HepG2 (cell line): ENCODE data around the gene FTL. TPM values are rescaled to one million over a fixed set of nuclear protein-coding genes. Genes with fewer than 3 reads are reported as not detected.
A peak's percentile ranks its signal among the peaks of the same experiment; 100 is the strongest.

ENCODE experiments used
- AGO1 ChIP-seq: fragments of 200-400 bp; formaldehyde crosslinking; IDR thresholded peaks from 2 replicates; pipeline ENCODE4 v1.6.1; 2017; ENCODE audit warnings: mild to moderate bottlenecking, low read depth, low read length, moderate library complexity; ENCODE audit not compliant: poor library complexity, severe bottlenecking
- CBFB ChIP-seq: sonication (generic); formaldehyde crosslinking; IDR thresholded peaks from 2 replicates; pipeline ENCODE4 v1.4.0; 2020; ENCODE audit warnings: missing genetic modification reagents
- DDIT3 ChIP-seq: sonication (generic); formaldehyde crosslinking; IDR thresholded peaks from 2 replicates; pipeline ENCODE4 v1.4.0; 2020; ENCODE audit warnings: mild to moderate bottlenecking, missing genetic modification reagents
- DZIP1 ChIP-seq: sonication (generic); formaldehyde crosslinking; IDR thresholded peaks from 2 replicates; pipeline ENCODE4 v1.5.0; 2020; ENCODE audit warnings: mild to moderate bottlenecking, missing genetic modification reagents
- EEA1 ChIP-seq: sonication (generic); formaldehyde crosslinking; IDR thresholded peaks from 2 replicates; pipeline ENCODE4 v1.5.1; 2020; ENCODE audit warnings: mild to moderate bottlenecking, missing genetic modification reagents, borderline replicate concordance
- ETV6 ChIP-seq: sonication (generic); formaldehyde crosslinking; conservative IDR thresholded peaks from 2 replicates; pipeline ENCODE4 v1.4.0; 2020; ENCODE audit warnings: missing genetic modification reagents
- KLF11 ChIP-seq: IDR thresholded peaks from 2 replicates; pipeline ENCODE4 v1.6.1; 2016; ENCODE audit warnings: missing compliant biosample characterization
- MEF2D ChIP-seq: sonication (generic); formaldehyde crosslinking; IDR thresholded peaks from 2 replicates; pipeline ENCODE4 v1.5.1; 2020; ENCODE audit warnings: mild to moderate bottlenecking, missing genetic modification reagents
- MEIS2 ChIP-seq: sonication (generic); formaldehyde crosslinking; IDR thresholded peaks from 2 replicates; pipeline ENCODE4 v1.9.0; 2021; ENCODE audit warnings: mild to moderate bottlenecking, missing genetic modification reagents
- NCOA1 ChIP-seq: sonication (generic); formaldehyde crosslinking; IDR thresholded peaks from 2 replicates; pipeline ENCODE4 v1.9.0; 2021; ENCODE audit warnings: missing genetic modification reagents
- PATZ1 ChIP-seq: sonication (generic); formaldehyde crosslinking; IDR thresholded peaks from 2 replicates; pipeline ENCODE4 v1.4.0; 2020; ENCODE audit warnings: missing genetic modification reagents
- SIN3B ChIP-seq: fragments of 150-350 bp; IDR thresholded peaks from 2 replicates; pipeline ENCODE4 v1.6.1; 2014; ENCODE audit warnings: low read length
- UBTF ChIP-seq: sonication (generic); formaldehyde crosslinking; IDR thresholded peaks from 2 replicates; pipeline ENCODE4 v1.4.0; 2020; ENCODE audit warnings: mild to moderate bottlenecking, missing genetic modification reagents
- ZBTB25 ChIP-seq: IDR thresholded peaks from 2 replicates; pipeline ENCODE4 v1.6.1; 2018; ENCODE audit warnings: missing genetic modification reagents
- ZFP36L1 ChIP-seq: sonication (generic); formaldehyde crosslinking; IDR thresholded peaks from 2 replicates; pipeline ENCODE4 v1.8.0; 2022; ENCODE audit warnings: mild to moderate bottlenecking, missing genetic modification reagents, moderate library complexity
- ZMAT5 ChIP-seq: sonication (generic); formaldehyde crosslinking; IDR thresholded peaks from 2 replicates; pipeline ENCODE4 v1.5.0; 2020; ENCODE audit warnings: mild to moderate bottlenecking, low read depth, missing genetic modification reagents, borderline replicate concordance
- ZMYM4 ChIP-seq: sonication (generic); formaldehyde crosslinking; IDR thresholded peaks from 2 replicates; pipeline ENCODE4 v1.8.1; 2023; ENCODE audit warnings: mild to moderate bottlenecking, missing genetic modification reagents
- ZNF639 ChIP-seq: conservative IDR thresholded peaks from 2 replicates; pipeline ENCODE4 v1.6.1; 2018; ENCODE audit warnings: missing genetic modification reagents
- polyA plus RNA-seq, 8 experiments: library from polyadenylated mRNA; depleted of rRNA in 3 of 8; stranded (reverse) in 7 of 8; unstranded in 1 of 8; fragments of >200 nt; fragmentation: Illumina TruSeq in 4 of 8; extraction: Trizol in 4 of 8; gene quantifications; 2 replicates each; pipeline versions ENCODE4 v1.2.1 to v1.2.3, GENCODE V29; 2011 to 2016; ENCODE audit warnings: low read depth in 4 of 8, missing spikeins in 1 of 8, mixed read lengths in 1 of 8; ENCODE audit not compliant: insufficient read depth in 1 of 8
- total RNA-seq, 5 experiments: library from RNA; depleted of rRNA; stranded (reverse); fragments of >200 nt; fragmentation: Illumina TruSeq; extraction: Trizol; gene quantifications; 2 replicates each; pipeline ENCODE4 v1.2.3, GENCODE V29; 2016; ENCODE audit warnings: low read depth in 1 of 5

The FTL gene
- total and polyA plus RNA-seq, 2 of the 13 experiments (the other 11 are each of a cell fraction or from before 2014, with no cell fraction given) = 2,721 to 8,800 TPM

- TF ChIP-seq ZMYM4 (CRISPR knock-in tag) = peak; percentile 75
- 0 out of 2 replicates have a peak, but pooled peaks have one; percentile 62 for TF ChIP-seq EEA1 (CRISPR knock-in tag)
- 0 out of 2 replicates have a peak, but pooled peaks have one; percentile 30 for TF ChIP-seq SIN3B
- TF ChIP-seq KLF11 (CRISPR knock-in tag) = no peak
- 0 out of 2 replicates have a peak, but pooled peaks have one; percentile 38 for TF ChIP-seq MEF2D
- TF ChIP-seq NCOA1 (CRISPR knock-in tag) = no peak
- peak; percentile 63; the same call in 1 of the 2 replicates for TF ChIP-seq CBFB (CRISPR knock-in tag)
- TF ChIP-seq AGO1 = peak; percentile 29
- TF ChIP-seq ETV6 = no peak
- 0 out of 2 replicates have a peak, but pooled peaks have one; percentile 67 for TF ChIP-seq ZFP36L1 (CRISPR knock-in tag)
- TF ChIP-seq DZIP1 (CRISPR knock-in tag) = no peak
- peak; percentile 74; the same call in 1 of the 2 replicates for TF ChIP-seq MEIS2 (CRISPR knock-in tag)
- TF ChIP-seq UBTF (CRISPR knock-in tag) = peak; percentile 52; the same call in 1 of the 2 replicates
- TF ChIP-seq ZMAT5 (CRISPR knock-in tag) = no peak
- TF ChIP-seq PATZ1 (CRISPR knock-in tag) = peak; percentile 85
- no peak for TF ChIP-seq DDIT3 (CRISPR knock-in tag)
- no peak for TF ChIP-seq ZBTB25 (CRISPR knock-in tag)
- peak; percentile 36; the same call in 1 of the 2 replicates for TF ChIP-seq ZNF639 (CRISPR knock-in tag)
Measured at GRCh38 chr19:48954595-48955307, 10.4 kb upstream of the FTL start, which contains the start of gene BAX (continued).
